Adipose tissue (tissue), 3 donors: ENCODE data around the gene SWAP70. TPM values are rescaled to one million over a fixed set of nuclear protein-coding genes. Genes with fewer than 3 reads are reported as not detected.
A peak's percentile ranks its signal among the peaks of the same experiment; 100 is the strongest.

ENCODE experiments used
- H3K27ac ChIP-seq: one replicate; pipeline ENCODE4 v1.5.1; 2013; ENCODE audit warnings: low read depth, low read length
- WGBS, 3 donors: extraction: QIAGEN DNeasy Blood & Tissue Kit; methylation state at CpG; one replicate each; pipeline ENCODE4 v1.1.7; 2013; 5-methylcytosine and 5-hydroxymethylcytosine counted together
- polyA plus RNA-seq, 3 donors: library from polyadenylated mRNA; stranded (reverse); fragments of 200-250 nt; gene quantifications; one replicate each; pipeline ENCODE4 v1.2.3, GENCODE V29; 2013
- donor health status: healthy with polysubstance abuse.
- donor health status: Bipolar disorder and iron deficiency.
- donor health status: healthy.

SWAP70 gene
- polyA plus RNA-seq, 3 donors: 6.0 to 32.6 (median 27.6) TPM

- 3 to 4% (median 4%) methylated on average over 57 to 64 of the region's 64 CpGs for WGBS, 3 donors
- peak overlapping the region; percentile 38 for H3K27ac ChIP-seq
Observed at GRCh38 chr11:9757809-9758636, 94.1 kb downstream of the SWAP70 start.

GRCh38 chr11:9758637-9759518, 95.0 kb downstream of the SWAP70 start:
- H3K27ac ChIP-seq: peak overlapping the region; percentile 38
- 13 to 28% (median 14%) methylated on average over 47 to 58 of the region's 58 CpGs for WGBS, 3 donors

- peak overlapping the region; percentile 7 for H3K27ac ChIP-seq
- 42 to 65% (median 51%) methylated on average over 10 of the region's 10 CpGs for WGBS, 3 donors
Observed at GRCh38 chr11:9759519-9760192, 95.8 kb downstream of the SWAP70 start.

- 43 to 67% (median 44%) methylated on average over 3 of the region's 3 CpGs for whole genome bisulfite sequencing, 3 donors
Observed at GRCh38 chr11:9760193-9760575, 96.3 kb downstream of the SWAP70 start.

GRCh38 chr11:9761441-9761945, 97.6 kb downstream of the SWAP70 start:
- WGBS, 3 donors: 86 to 94% (median 94%) methylated on average over 6 of the region's 6 CpGs
- H3K27ac ChIP-seq: no peak overlapping the region

More at GRCh38 chr11:9760193-9760575, 96.3 kb downstream of the SWAP70 start:
- no peak overlapping the region for H3K27ac ChIP-seq

GRCh38 chr11:9762531-9762930, 98.7 kb downstream of the SWAP70 start:
- no peak overlapping the region for H3K27ac ChIP-seq
- WGBS, 3 donors: 89 to 95% (median 95%) methylated on average over 4 of the region's 4 CpGs

GRCh38 chr11:9763301-9763700, 99.4 kb downstream of the SWAP70 start:
- WGBS, 3 donors: 83 to 96% (median 94%) methylated on average over 1 of the region's 1 CpG

GRCh38 chr11:9765320-9766101, 101.6 kb downstream of the SWAP70 start:
- no peak overlapping the region for H3K27ac ChIP-seq
- WGBS, 3 donors: 48 to 73% (median 63%) methylated on average over 5 of the region's 5 CpGs

More at GRCh38 chr11:9763301-9763700, 99.4 kb downstream of the SWAP70 start:
- no peak overlapping the region for H3K27ac ChIP-seq

- H3K27ac ChIP-seq: no peak overlapping the region
- WGBS, 3 donors: 82 to 97% (median 85%) methylated on average over 4 of the region's 4 CpGs
Observed at GRCh38 chr11:9769621-9770020, 105.7 kb downstream of the SWAP70 start.

GRCh38 chr11:9771071-9771511, 107.2 kb downstream of the SWAP70 start:
- WGBS, 3 donors: 67 to 91% (median 72%) methylated on average over 1 of the region's 1 CpG
- no peak overlapping the region for H3K27ac ChIP-seq

- WGBS, 3 donors: 95 to 97% (median 96%) methylated on average over 4 of the region's 4 CpGs
- H3K27ac ChIP-seq: no peak overlapping the region
Observed at GRCh38 chr11:9772218-9772617, 108.3 kb downstream of the SWAP70 start.

- H3K27ac ChIP-seq: no peak overlapping the region
- WGBS, 3 donors: 95 to 100% (median 100%) methylated on average over 2 of the region's 2 CpGs
Observed at GRCh38 chr11:9773524-9773923, 109.6 kb downstream of the SWAP70 start.

GRCh38 chr11:9774109-9774508, 110.2 kb downstream of the SWAP70 start:
- H3K27ac ChIP-seq: no peak overlapping the region

- WGBS, 3 donors: 46 to 56% (median 55%) methylated on average over 6 of the region's 6 CpGs
- H3K27ac ChIP-seq: no peak overlapping the region
Observed at GRCh38 chr11:9774591-9775397, 110.9 kb downstream of the SWAP70 start.

- no peak overlapping the region for H3K27ac ChIP-seq
Observed at GRCh38 chr11:9775398-9775779, 111.5 kb downstream of the SWAP70 start.

GRCh38 chr11:9776203-9776602, 112.3 kb downstream of the SWAP70 start:
- 97 to 98% (median 97%) methylated on average over 1 of the region's 1 CpG for WGBS, 3 donors

More at GRCh38 chr11:9775398-9775779, 111.5 kb downstream of the SWAP70 start:
- WGBS, 3 donors: 38 to 54% (median 52%) methylated on average over 2 of the region's 2 CpGs

GRCh38 chr11:9777066-9777465, 113.2 kb downstream of the SWAP70 start:
- 73 to 90% (median 81%) methylated on average over 2 of the region's 2 CpGs for WGBS, 3 donors
- H3K27ac ChIP-seq: no peak overlapping the region

More at GRCh38 chr11:9776203-9776602, 112.3 kb downstream of the SWAP70 start:
- no peak overlapping the region for H3K27ac ChIP-seq
